Activated CD4-positive, alpha-beta memory T cell treated with anti-CD3 and anti-CD28 coated beads, Interleukin-2, amount 10 ng/mL, durations not matched to agents 7 days and 5 days (primary cell): Measurements from ENCODE around the gene TCF7L2. TPM values are rescaled to one million over a fixed set of nuclear protein-coding genes. Genes with fewer than 3 reads are reported as not detected.

Source experiments
- CTCF ChIA-PET: fragments of 350-600 bp; sonication (Branson Sonifier 250); formaldehyde crosslinking; loops from one replicate; lab custom pipeline; 2021; ENCODE audit warnings: antibody characterized with exemption, inconsistent platforms; lab: Charles Lee
- POLR2A ChIA-PET: fragments of 350-600 bp; sonication (Branson Sonifier 250); formaldehyde crosslinking; loops from one replicate; lab custom pipeline; 2021; ENCODE audit warnings: antibody characterized with exemption; lab: Charles Lee
- DNase-seq: peaks from one replicate; pipeline ENCODE4 v3.0.0-alpha.2; 2020
- H3K27ac Mint-ChIP-seq: one replicate; pipeline ENCODE4 v1.8.0; 2021; ENCODE audit warnings: mild to moderate bottlenecking, mixed read lengths
- H3K27me3 Mint-ChIP-seq: one replicate; pipeline ENCODE4 v1.8.0; 2021; ENCODE audit warnings: mixed read lengths
- H3K36me3 Mint-ChIP-seq: one replicate; pipeline ENCODE4 v1.8.0; 2021; ENCODE audit warnings: low read depth, mixed read lengths
- H3K4me1 Mint-ChIP-seq: one replicate; pipeline ENCODE4 v1.8.0; 2021; ENCODE audit warnings: mixed read lengths
- H3K4me3 Mint-ChIP-seq: one replicate; pipeline ENCODE4 v1.8.0; 2021; ENCODE audit warnings: mild to moderate bottlenecking, mixed read lengths
- H3K9me3 Mint-ChIP-seq: one replicate; pipeline ENCODE4 v1.8.0; 2021; ENCODE audit warnings: mixed read lengths
- total RNA-seq, 2 experiments: library from RNA; stranded (reverse); gene quantifications; one replicate each; pipeline ENCODE4 v1.2.3, GENCODE V29; 2021

TCF7L2 gene
- total RNA-seq, 2 experiments from 2014 or later = 0.60 to 0.76 TPM

DNA sequence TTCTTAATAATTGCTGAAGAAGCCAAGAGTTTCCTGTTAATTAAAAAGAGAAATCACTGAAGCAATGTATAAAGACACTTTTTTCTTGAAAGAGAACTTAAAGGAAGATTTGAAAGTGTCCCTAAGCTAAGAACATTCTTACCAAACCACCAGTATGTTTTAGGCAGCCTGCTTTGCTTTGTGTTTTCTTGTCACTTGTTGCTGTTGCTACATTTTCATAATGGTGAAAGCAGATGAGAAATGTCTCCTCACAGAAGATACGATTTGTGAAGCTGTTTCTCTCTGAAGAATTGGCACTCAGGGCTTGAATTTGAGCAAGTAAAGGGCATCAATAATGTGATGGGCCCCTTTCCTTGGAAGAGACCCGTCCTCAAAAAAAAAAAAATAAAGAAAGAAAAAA lies 30.9 kb downstream of the TCF7L2 start:
- no peak for DNase-seq
- H3K4me3 Mint-ChIP-seq = no peak overlapping the region
- peaks cover 68% of the 10 kb centered on the region for H3K27me3 Mint-ChIP-seq
- no peak overlapping the region for H3K27ac Mint-ChIP-seq
- CTCF ChIA-PET = no interaction called here
- no peaks in the 10 kb centered on the region for H3K9me3 Mint-ChIP-seq
- peaks cover 6% of the 10 kb centered on the region for H3K4me1 Mint-ChIP-seq
- no peaks in the 10 kb centered on the region for H3K36me3 Mint-ChIP-seq
- POLR2A ChIA-PET = no interaction called here

GRCh38 chr10:112981553-112981952 lies 31.5 kb downstream of the TCF7L2 start:
- peak; percentile 28 for DNase-seq
- H3K4me3 Mint-ChIP-seq = no peak overlapping the region
- H3K27ac Mint-ChIP-seq = no peak overlapping the region
- no peaks in the 10 kb centered on the region for H3K36me3 Mint-ChIP-seq
- H3K4me1 Mint-ChIP-seq = peaks cover 6% of the 10 kb centered on the region
- POLR2A ChIA-PET = no interaction called here
- no peaks in the 10 kb centered on the region for H3K9me3 Mint-ChIP-seq
- peaks cover 68% of the 10 kb centered on the region for H3K27me3 Mint-ChIP-seq
- CTCF ChIA-PET = no interaction called here

GRCh38 chr10:112983444-112984056 lies 33.5 kb downstream of the TCF7L2 start:
- Mint-ChIP-seq H3K27me3 (peaks cover 65% of the 10 kb centered on the region), H3K27ac (no peak overlapping the region), H3K4me1 (peaks cover 6% of the 10 kb centered on the region), H3K9me3 (no peaks in the 10 kb centered on the region), H3K36me3 (no peaks in the 10 kb centered on the region), H3K4me3 (no peak overlapping the region)
- POLR2A ChIA-PET = no interaction called here
- no peak for DNase-seq
- CTCF ChIA-PET = interaction anchor here (1.0 kb wide), 1 partner anchor 471 kb away, joined by 3 read pairs; no protein-coding TSS in a partner anchor

- Mint-ChIP-seq H3K9me3 (no peaks in the 10 kb centered on the region), H3K4me3 (no peak overlapping the region), H3K27me3 (peaks cover 67% of the 10 kb centered on the region), H3K36me3 (no peaks in the 10 kb centered on the region), H3K4me1 (peaks cover 6% of the 10 kb centered on the region), H3K27ac (no peak overlapping the region)
- CTCF ChIA-PET = interaction anchor here (1.0 kb wide), 1 partner anchor 470 kb away, joined by 3 read pairs; no protein-coding TSS in a partner anchor
- POLR2A ChIA-PET = no interaction called here
- no peak for DNase-seq
Measured at GRCh38 chr10:112984756-112985155, 34.7 kb downstream of the TCF7L2 start.

GRCh38 chr10:112985690-112986543 lies 35.9 kb downstream of the TCF7L2 start:
- DNase-seq = no peak
- ChIA-PET CTCF (no interaction called here), POLR2A (no interaction called here)
- Mint-ChIP-seq H3K4me1 (peaks cover 6% of the 10 kb centered on the region), H3K27ac (no peak overlapping the region), H3K27me3 (peaks cover 65% of the 10 kb centered on the region), H3K4me3 (no peak overlapping the region), H3K9me3 (no peaks in the 10 kb centered on the region), H3K36me3 (no peaks in the 10 kb centered on the region)

- Mint-ChIP-seq H3K36me3 (no peaks in the 10 kb centered on the region), H3K4me3 (no peak overlapping the region), H3K27ac (no peak overlapping the region), H3K27me3 (peaks cover 62% of the 10 kb centered on the region), H3K9me3 (no peaks in the 10 kb centered on the region), H3K4me1 (peaks cover 3% of the 10 kb centered on the region)
- DNase-seq = no peak
- ChIA-PET POLR2A (no interaction called here), CTCF (no interaction called here)
Measured at GRCh38 chr10:112986544-112987190, 36.6 kb downstream of the TCF7L2 start.

DNA sequence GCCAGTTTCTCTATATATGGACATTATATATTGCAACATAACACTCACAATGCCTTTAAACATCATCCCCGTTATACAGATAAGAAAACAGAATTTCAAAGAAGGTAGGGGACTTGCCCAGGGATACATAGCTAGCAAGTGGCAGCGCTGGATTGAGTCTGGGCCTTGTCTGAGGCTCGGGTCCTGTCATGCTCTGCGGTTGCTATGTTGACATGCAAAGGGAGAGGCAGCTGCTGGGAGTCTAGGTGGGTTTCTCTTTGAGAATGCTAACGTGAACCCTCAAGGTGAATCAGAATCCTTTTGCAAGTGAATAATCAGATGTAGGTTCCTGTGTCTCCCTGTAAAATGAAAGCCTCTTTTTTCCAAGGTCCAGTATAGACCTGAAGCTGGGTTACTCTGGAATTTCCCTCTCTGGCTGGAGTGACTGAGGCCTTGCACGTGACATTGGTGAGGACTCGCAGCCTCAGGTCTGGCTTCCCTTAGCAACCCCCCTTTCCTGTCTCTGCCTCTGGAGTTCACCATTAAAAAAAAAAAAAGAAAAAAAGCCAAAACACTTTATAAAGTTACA lies 38.9 kb downstream of the TCF7L2 start:
- no peak overlapping the region for H3K4me3 Mint-ChIP-seq
- H3K9me3 Mint-ChIP-seq = no peaks in the 10 kb centered on the region
- POLR2A ChIA-PET = no interaction called here
- CTCF ChIA-PET = no interaction called here
- H3K36me3 Mint-ChIP-seq = no peaks in the 10 kb centered on the region
- DNase-seq = no peak
- H3K4me1 Mint-ChIP-seq = no peaks in the 10 kb centered on the region
- peaks cover 51% of the 10 kb centered on the region for H3K27me3 Mint-ChIP-seq
- no peak overlapping the region for H3K27ac Mint-ChIP-seq

- H3K27me3 Mint-ChIP-seq = peaks cover 48% of the 10 kb centered on the region
- DNase-seq = no peak
- H3K4me3 Mint-ChIP-seq = no peak overlapping the region
- H3K9me3 Mint-ChIP-seq = no peaks in the 10 kb centered on the region
- POLR2A ChIA-PET = no interaction called here
- no peaks in the 10 kb centered on the region for H3K4me1 Mint-ChIP-seq
- no peak overlapping the region for H3K27ac Mint-ChIP-seq
- no peaks in the 10 kb centered on the region for H3K36me3 Mint-ChIP-seq
- CTCF ChIA-PET = no interaction called here
Measured at GRCh38 chr10:112989826-112990225, 39.8 kb downstream of the TCF7L2 start.

DNA sequence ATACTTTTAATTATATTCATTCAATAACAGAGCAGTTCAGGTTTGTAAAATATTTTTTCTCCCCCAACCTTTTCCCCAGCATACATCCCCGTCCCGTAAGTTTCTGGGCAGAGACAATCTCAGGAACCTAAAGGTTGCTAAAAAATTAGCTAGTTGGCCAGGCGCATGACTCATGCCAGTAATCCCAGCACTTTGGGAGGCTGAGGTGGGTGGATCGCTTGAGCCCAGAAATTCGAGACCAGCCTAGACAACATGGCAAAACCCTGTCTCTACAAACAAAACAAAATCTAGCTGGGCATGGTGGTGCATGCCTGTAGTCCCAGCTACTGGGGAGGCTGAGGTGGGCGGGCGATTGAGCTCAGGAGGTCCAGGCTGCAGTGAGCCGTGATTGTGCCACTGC lies 40.2 kb downstream of the TCF7L2 start:
- H3K9me3 Mint-ChIP-seq = no peaks in the 10 kb centered on the region
- CTCF ChIA-PET = interaction anchor here (0.7 kb wide), 1 partner anchor 12 kb away, joined by 3 read pairs; no protein-coding TSS in a partner anchor
- H3K4me1 Mint-ChIP-seq = no peaks in the 10 kb centered on the region
- peaks cover 46% of the 10 kb centered on the region for H3K27me3 Mint-ChIP-seq
- POLR2A ChIA-PET = no interaction called here
- H3K36me3 Mint-ChIP-seq = no peaks in the 10 kb centered on the region
- H3K27ac Mint-ChIP-seq = no peak overlapping the region
- DNase-seq = no peak
- H3K4me3 Mint-ChIP-seq = no peak overlapping the region

DNA sequence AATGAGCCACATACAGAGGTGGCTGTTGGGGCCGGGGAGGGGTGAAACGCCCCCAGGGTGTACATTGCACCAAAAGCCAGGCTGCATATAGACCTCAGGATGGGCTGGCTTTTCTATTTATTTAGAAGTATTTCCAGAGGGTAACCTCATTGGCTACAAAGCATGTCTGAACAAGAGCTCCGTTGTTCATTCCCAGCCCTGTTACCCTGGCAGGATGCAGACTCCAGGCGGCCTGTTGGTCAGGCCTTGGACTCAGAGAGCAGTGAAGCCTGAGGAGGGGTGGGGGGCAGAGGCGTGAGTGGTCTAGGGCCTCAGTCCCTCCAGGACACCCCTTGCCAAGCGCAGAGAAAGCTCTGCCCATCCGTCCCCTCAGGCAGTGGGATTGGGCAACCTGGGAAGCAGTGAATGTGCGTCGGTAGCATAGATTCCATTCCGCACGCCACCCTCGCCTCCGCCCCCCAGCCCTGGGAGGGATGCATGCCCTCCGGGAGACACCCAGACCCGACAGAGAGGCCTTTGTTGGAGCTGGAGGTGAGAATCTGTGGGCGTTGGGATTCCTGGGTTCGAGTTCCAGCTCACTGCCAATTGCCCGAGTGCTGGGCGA lies 41.9 kb downstream of the TCF7L2 start:
- ChIA-PET CTCF (no interaction called here), POLR2A (no interaction called here)
- Mint-ChIP-seq H3K27me3 (peaks cover 42% of the 10 kb centered on the region), H3K4me3 (no peak overlapping the region), H3K27ac (no peak overlapping the region), H3K4me1 (no peaks in the 10 kb centered on the region), H3K36me3 (no peaks in the 10 kb centered on the region), H3K9me3 (no peaks in the 10 kb centered on the region)
- no peak for DNase-seq

GRCh38 chr10:112996462-112996861 lies 46.4 kb downstream of the TCF7L2 start:
- POLR2A ChIA-PET = no interaction called here
- Mint-ChIP-seq H3K27me3 (peaks cover 40% of the 10 kb centered on the region), H3K9me3 (no peaks in the 10 kb centered on the region), H3K36me3 (no peaks in the 10 kb centered on the region), H3K4me3 (no peak overlapping the region), H3K27ac (no peak overlapping the region), H3K4me1 (no peaks in the 10 kb centered on the region)
- DNase-seq = no peak
- CTCF ChIA-PET = no interaction called here

DNA sequence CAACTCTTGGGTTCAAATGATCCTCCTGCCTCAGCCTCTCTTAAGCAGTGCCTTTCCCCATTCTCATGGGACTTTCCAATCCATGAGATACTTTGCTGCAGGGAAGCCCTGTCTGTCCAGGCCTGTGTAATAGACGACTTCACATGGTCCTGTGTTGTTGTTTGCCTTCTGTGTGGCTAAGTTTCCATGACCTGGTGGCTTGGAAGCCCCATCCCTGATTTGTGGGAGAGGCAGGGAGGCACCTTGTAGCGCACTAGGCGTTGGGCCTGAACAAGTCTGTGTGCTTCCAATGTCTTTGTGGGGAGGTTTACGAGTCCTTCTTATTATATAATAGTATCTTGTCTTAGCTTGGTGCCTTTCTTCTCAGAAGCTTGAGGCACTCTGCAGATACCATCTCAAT lies 49.1 kb downstream of the TCF7L2 start:
- POLR2A ChIA-PET = no interaction called here
- peaks cover 53% of the 10 kb centered on the region for H3K27me3 Mint-ChIP-seq

GRCh38 chr10:113000442-113000841 lies 50.4 kb downstream of the TCF7L2 start:
- no peaks in the 10 kb centered on the region for H3K9me3 Mint-ChIP-seq
- no peak for DNase-seq

More for the DNA sequence above, 49.1 kb downstream of the TCF7L2 start:
- no peak for DNase-seq
- H3K4me3 Mint-ChIP-seq = no peak overlapping the region
- no peak overlapping the region for H3K27ac Mint-ChIP-seq
- CTCF ChIA-PET = no interaction called here
- no peaks in the 10 kb centered on the region for H3K9me3 Mint-ChIP-seq
- no peaks in the 10 kb centered on the region for H3K36me3 Mint-ChIP-seq
- H3K4me1 Mint-ChIP-seq = no peaks in the 10 kb centered on the region

More at GRCh38 chr10:113000442-113000841, 50.4 kb downstream of the TCF7L2 start:
- H3K36me3 Mint-ChIP-seq = no peaks in the 10 kb centered on the region
- H3K27me3 Mint-ChIP-seq = peaks cover 50% of the 10 kb centered on the region
- H3K27ac Mint-ChIP-seq = no peak overlapping the region
- no peak overlapping the region for H3K4me3 Mint-ChIP-seq
- CTCF ChIA-PET = no interaction called here
- no peaks in the 10 kb centered on the region for H3K4me1 Mint-ChIP-seq
- POLR2A ChIA-PET = no interaction called here
